ENCODE measurements around the gene KLHL22.

- TF ChIP-seq POLR2A (IDR thresholded peaks at IDR 0.05; ENCODE audit: low read depth, low read length) (no peak), TAF1 (IDR thresholded peaks at IDR 0.05; ENCODE audit: low read depth, low read length) (no peak), SPI1 (IDR thresholded peaks at IDR 0.05; ENCODE audit: low read depth, low read length) (no peak), POLR2AphosphoS5 (IDR thresholded peaks at IDR 0.05; ENCODE audit: low read depth, low read length) (no peak), PAX5 (IDR thresholded peaks at IDR 0.05; ENCODE audit: insufficient read depth, low read length, severe bottlenecking) (no peak), POU2F2 (IDR thresholded peaks at IDR 0.05; ENCODE audit: low read depth, low read length) (no peak)
These were observed 26.3 kb downstream of the KLHL22 start for GRCh38 chr22:20469110-20469868.
